Neural progenitor cell (in vitro differentiated cells): ENCODE data around the gene CYP1A1. TPM values are rescaled to one million over a fixed set of nuclear protein-coding genes. Genes with fewer than 3 reads are reported as not detected.
A peak's percentile ranks its signal among the peaks of the same experiment; 100 is the strongest.

Experiments used
- DNase-seq: peaks from one replicate; pipeline ENCODE4 v3.0.0-alpha.2; 2016; ENCODE audit warnings: low spot score
- H2AFZ ChIP-seq: fragments of 200-600 bp; sonication (generic); replicated peaks from 2 replicates; pipeline ENCODE4 v1.6.1; 2016; ENCODE audit warnings: antibody characterized with exemption
- H3F3A ChIP-seq: fragments of 200-600 bp; sonication (generic); 2 replicates; pipeline ENCODE4 v1.6.1; 2016; ENCODE audit warnings: antibody characterized with exemption, low read depth
- H3K27ac ChIP-seq: fragments of 200-600 bp; sonication (generic); 2 replicates; pipeline ENCODE4 v1.5.1; 2016; ENCODE audit warnings: mild to moderate bottlenecking
- H3K27me3 ChIP-seq: fragments of 200-600 bp; sonication (generic); 2 replicates; pipeline ENCODE4 v1.6.1; 2016; ENCODE audit warnings: mild to moderate bottlenecking, moderate library complexity
- H3K36me3 ChIP-seq: fragments of 200-600 bp; sonication (generic); 2 replicates; pipeline ENCODE4 v1.5.1; 2016
- H3K4me1 ChIP-seq: fragments of 200-600 bp; sonication (generic); 2 replicates; pipeline ENCODE4 v1.6.1; 2016; ENCODE audit warnings: mixed run types
- H3K4me2 ChIP-seq: fragments of 200-600 bp; sonication (generic); 2 replicates; pipeline ENCODE4 v1.6.1; 2016
- H3K4me3 ChIP-seq: fragments of 200-600 bp; sonication (generic); 2 replicates; pipeline ENCODE4 v1.5.1; 2016
- H3K79me2 ChIP-seq: fragments of 200-600 bp; sonication (generic); 2 replicates; pipeline ENCODE4 v1.6.1; 2016; ENCODE audit warnings: low read depth
- H3K9ac ChIP-seq: fragments of 200-600 bp; sonication (generic); 2 replicates; pipeline ENCODE4 v1.6.1; 2016
- H3K9me3 ChIP-seq: fragments of 200-600 bp; sonication (generic); 2 replicates; pipeline ENCODE4 v1.5.1; 2016; ENCODE audit warnings: low read depth
- H4K20me1 ChIP-seq: fragments of 200-600 bp; sonication (generic); 2 replicates; pipeline ENCODE4 v1.6.1; 2016; ENCODE audit warnings: low read depth
- H3K27ac Mint-ChIP-seq: 3 replicates; pipeline ENCODE4 v1.8.0; 2021; ENCODE audit warnings: mixed read lengths
- H3K27me3 Mint-ChIP-seq: 2 replicates; pipeline ENCODE4 v1.8.0; 2022; ENCODE audit warnings: low read depth, mild to moderate bottlenecking, inconsistent platforms, moderate library complexity, mixed read lengths; ENCODE audit not compliant: insufficient read depth
- H3K36me3 Mint-ChIP-seq: 3 replicates; pipeline ENCODE4 v1.8.0; 2021; ENCODE audit warnings: mixed read lengths
- H3K4me1 Mint-ChIP-seq: 3 replicates; pipeline ENCODE4 v1.8.0; 2021; ENCODE audit warnings: mixed read lengths
- H3K4me3 Mint-ChIP-seq: 3 replicates; pipeline ENCODE4 v1.8.0; 2021; ENCODE audit warnings: mild to moderate bottlenecking, moderate library complexity, mixed read lengths
- H3K9me3 Mint-ChIP-seq: 3 replicates; pipeline ENCODE4 v1.8.0; 2020; ENCODE audit warnings: mixed read lengths
- EZH2 ChIP-seq: fragments of 200-600 bp; sonication (generic); IDR thresholded peaks from 2 replicates; pipeline ENCODE4 v1.6.1; 2017; ENCODE audit warnings: antibody characterized with exemption, mild to moderate bottlenecking, moderate library complexity
- EZH2phosphoT487 ChIP-seq: fragments of 200-600 bp; sonication (generic); IDR thresholded peaks from 2 replicates; pipeline ENCODE4 v1.6.1; 2017; ENCODE audit warnings: antibody characterized with exemption
- total RNA-seq: library from RNA; depleted of rRNA; stranded (reverse); fragments of >200 nt; gene quantifications from 2 replicates; pipeline ENCODE4 v1.2.3, GENCODE V29; 2015; ENCODE audit warnings: low replicate concordance
- TF ChIP-seq, protein P1 (sequence below): fragments of 200-600 bp; sonication (generic); IDR thresholded peaks from 2 replicates; pipeline ENCODE4 v1.5.1; 2017; ENCODE audit warnings: antibody characterized with exemption, mild to moderate bottlenecking

Gene CYP1A1
- total RNA-seq, 1 donor from 2014 or later, result not detected

DNA sequence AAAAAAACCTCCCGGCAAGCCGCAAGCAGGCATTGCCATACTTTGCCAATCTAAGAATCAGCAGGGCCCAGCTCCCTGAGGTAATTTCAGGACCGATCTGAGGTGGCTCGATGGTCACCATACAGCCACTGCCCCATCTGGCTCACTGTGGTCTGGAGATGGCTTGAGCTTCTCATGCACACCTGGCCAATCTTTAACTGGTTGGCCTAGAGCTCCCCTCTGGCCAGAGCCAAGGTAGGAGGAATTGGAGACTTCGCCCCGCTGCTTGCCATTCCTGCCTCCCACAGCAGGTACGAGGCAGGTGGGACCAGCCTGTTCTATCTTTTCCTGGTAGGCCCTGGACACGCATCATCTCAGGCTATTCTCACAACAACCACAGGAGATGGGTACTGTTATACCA is 33.4 kb upstream of the CYP1A1 start:
- Histone ChIP-seq H2AFZ (no peak overlapping the region), H3K27ac (no peak overlapping the region), H3K4me3 (no peak overlapping the region), H3K79me2 (no peaks in the 10 kb centered on the region), H4K20me1 (no peaks in the 10 kb centered on the region), H3K9ac (no peak overlapping the region), H3K27me3 (peaks cover 45% of the 10 kb centered on the region), H3F3A (peaks cover 23% of the 10 kb centered on the region), H3K4me1 (no peaks in the 10 kb centered on the region), H3K9me3 (no peaks in the 10 kb centered on the region), H3K36me3 (no peaks in the 10 kb centered on the region), H3K4me2 (no peak overlapping the region)
- Mint-ChIP-seq H3K27ac (no peak overlapping the region), H3K36me3 (no peaks in the 10 kb centered on the region), H3K4me3 (no peak overlapping the region), H3K4me1 (peaks cover 16% of the 10 kb centered on the region), H3K9me3 (no peaks in the 10 kb centered on the region), H3K27me3 (peaks cover 19% of the 10 kb centered on the region)
- DNase-seq, result no peak
- TF ChIP-seq EZH2 (no peak), EZH2phosphoT487 (no peak)
- TF ChIP-seq, protein P1, sequence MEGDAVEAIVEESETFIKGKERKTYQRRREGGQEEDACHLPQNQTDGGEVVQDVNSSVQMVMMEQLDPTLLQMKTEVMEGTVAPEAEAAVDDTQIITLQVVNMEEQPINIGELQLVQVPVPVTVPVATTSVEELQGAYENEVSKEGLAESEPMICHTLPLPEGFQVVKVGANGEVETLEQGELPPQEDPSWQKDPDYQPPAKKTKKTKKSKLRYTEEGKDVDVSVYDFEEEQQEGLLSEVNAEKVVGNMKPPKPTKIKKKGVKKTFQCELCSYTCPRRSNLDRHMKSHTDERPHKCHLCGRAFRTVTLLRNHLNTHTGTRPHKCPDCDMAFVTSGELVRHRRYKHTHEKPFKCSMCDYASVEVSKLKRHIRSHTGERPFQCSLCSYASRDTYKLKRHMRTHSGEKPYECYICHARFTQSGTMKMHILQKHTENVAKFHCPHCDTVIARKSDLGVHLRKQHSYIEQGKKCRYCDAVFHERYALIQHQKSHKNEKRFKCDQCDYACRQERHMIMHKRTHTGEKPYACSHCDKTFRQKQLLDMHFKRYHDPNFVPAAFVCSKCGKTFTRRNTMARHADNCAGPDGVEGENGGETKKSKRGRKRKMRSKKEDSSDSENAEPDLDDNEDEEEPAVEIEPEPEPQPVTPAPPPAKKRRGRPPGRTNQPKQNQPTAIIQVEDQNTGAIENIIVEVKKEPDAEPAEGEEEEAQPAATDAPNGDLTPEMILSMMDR, result no peak

DNA sequence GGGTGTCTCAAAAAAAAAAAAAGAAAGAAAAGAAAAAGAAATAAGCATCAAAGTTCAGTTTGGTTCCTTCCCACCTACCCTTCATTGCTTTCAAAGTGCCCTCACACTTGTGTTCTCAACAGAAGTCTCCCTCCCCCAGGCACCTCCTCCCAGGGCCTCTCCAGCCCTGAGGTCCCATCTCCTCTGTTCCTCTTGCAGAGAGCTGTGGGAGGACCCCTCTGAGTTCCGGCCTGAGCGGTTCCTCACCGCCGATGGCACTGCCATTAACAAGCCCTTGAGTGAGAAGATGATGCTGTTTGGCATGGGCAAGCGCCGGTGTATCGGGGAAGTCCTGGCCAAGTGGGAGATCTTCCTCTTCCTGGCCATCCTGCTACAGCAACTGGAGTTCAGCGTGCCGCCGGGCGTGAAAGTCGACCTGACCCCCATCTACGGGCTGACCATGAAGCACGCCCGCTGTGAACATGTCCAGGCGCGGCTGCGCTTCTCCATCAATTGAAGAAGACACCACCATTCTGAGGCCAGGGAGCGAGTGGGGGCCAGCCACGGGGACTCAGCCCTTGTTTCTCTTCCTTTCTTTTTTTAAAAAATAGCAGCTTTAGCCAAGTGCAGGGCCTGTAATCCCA is 29.4 kb upstream of the CYP1A1 start:
- no peak overlapping the region for H3K27ac ChIP-seq
- no peaks in the 10 kb centered on the region for H3K36me3 ChIP-seq
- DNase-seq, result no peak
- Mint-ChIP-seq H3K4me1 (peaks cover 5% of the 10 kb centered on the region), H3K9me3 (no peaks in the 10 kb centered on the region), H3K27me3 (peaks cover 16% of the 10 kb centered on the region), H3K27ac (no peak overlapping the region), H3K4me3 (no peak overlapping the region), H3K36me3 (no peaks in the 10 kb centered on the region)
- no peak overlapping the region for H3K4me3 ChIP-seq
- H3K4me1 ChIP-seq, result peaks cover 12% of the 10 kb centered on the region
- H3K9ac ChIP-seq, result no peak overlapping the region
- peaks cover 85% of the 10 kb centered on the region for H3K27me3 ChIP-seq
- peaks cover 27% of the 10 kb centered on the region for H4K20me1 ChIP-seq
- no peak overlapping the region for H3K4me2 ChIP-seq
- no peak for TF ChIP-seq EZH2
- TF ChIP-seq, protein P1, result no peak
- H3F3A ChIP-seq, result peaks cover 5% of the 10 kb centered on the region
- no peaks in the 10 kb centered on the region for H3K9me3 ChIP-seq
- no peak overlapping the region for H2AFZ ChIP-seq
- H3K79me2 ChIP-seq, result no peaks in the 10 kb centered on the region

DNA sequence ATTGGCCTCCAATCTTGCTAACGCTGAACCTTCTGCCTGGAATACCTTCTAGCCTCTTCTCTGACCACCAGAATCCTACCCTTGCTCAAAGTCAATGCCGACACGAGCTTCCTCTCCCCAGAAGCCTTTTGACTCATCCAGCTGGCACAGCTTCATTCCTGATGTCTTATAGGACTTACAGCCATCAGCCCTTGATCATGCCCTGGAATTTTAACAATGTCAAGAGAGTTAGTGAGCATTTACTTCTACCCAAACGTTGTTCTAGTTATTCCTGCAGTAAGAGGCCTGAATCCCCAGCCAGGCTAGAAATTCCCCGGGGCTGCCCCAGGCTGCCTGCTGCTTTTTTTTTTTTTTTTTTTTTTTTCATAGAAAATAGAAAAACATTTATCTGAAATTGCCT is 27.2 kb upstream of the CYP1A1 start:
- Histone ChIP-seq H3K9me3 (no peaks in the 10 kb centered on the region), H3K9ac (no peak overlapping the region), H3K36me3 (no peaks in the 10 kb centered on the region), H4K20me1 (peaks cover 36% of the 10 kb centered on the region), H3K27me3 (peaks cover 96% of the 10 kb centered on the region), H3K4me2 (no peak overlapping the region), H3F3A (no peaks in the 10 kb centered on the region), H3K4me3 (no peak overlapping the region), H3K4me1 (peaks cover 12% of the 10 kb centered on the region), H3K27ac (no peak overlapping the region), H2AFZ (no peak overlapping the region), H3K79me2 (no peaks in the 10 kb centered on the region)
- Mint-ChIP-seq H3K4me1 (peaks cover 2% of the 10 kb centered on the region), H3K36me3 (no peaks in the 10 kb centered on the region), H3K4me3 (no peak overlapping the region), H3K9me3 (no peaks in the 10 kb centered on the region), H3K27ac (peak overlapping the region; percentile 4), H3K27me3 (peaks cover 18% of the 10 kb centered on the region)
- TF ChIP-seq EZH2 (no peak), EZH2phosphoT487 (no peak)
- TF ChIP-seq, protein P1, result no peak
- DNase-seq, result no peak
